Hindlimb muscle (tissue), 1 donor: Measurements from ENCODE around the gene RAD51B. TPM values are rescaled to one million over a fixed set of nuclear protein-coding genes. Genes with fewer than 3 reads are reported as not detected.

Experiments used
- DNase-seq: peaks from one replicate; pipeline ENCODE4 v3.0.0-alpha.2; 2013
- polyA plus RNA-seq: library from polyadenylated mRNA; unstranded; fragments of 120-200 nt; gene quantifications from one replicate; pipeline ENCODE4 v1.2.1, GENCODE V29; 2013; ENCODE audit not compliant: insufficient read length

Gene RAD51B
- polyA plus RNA-seq, 1 donor = 10.2 TPM

DNA sequence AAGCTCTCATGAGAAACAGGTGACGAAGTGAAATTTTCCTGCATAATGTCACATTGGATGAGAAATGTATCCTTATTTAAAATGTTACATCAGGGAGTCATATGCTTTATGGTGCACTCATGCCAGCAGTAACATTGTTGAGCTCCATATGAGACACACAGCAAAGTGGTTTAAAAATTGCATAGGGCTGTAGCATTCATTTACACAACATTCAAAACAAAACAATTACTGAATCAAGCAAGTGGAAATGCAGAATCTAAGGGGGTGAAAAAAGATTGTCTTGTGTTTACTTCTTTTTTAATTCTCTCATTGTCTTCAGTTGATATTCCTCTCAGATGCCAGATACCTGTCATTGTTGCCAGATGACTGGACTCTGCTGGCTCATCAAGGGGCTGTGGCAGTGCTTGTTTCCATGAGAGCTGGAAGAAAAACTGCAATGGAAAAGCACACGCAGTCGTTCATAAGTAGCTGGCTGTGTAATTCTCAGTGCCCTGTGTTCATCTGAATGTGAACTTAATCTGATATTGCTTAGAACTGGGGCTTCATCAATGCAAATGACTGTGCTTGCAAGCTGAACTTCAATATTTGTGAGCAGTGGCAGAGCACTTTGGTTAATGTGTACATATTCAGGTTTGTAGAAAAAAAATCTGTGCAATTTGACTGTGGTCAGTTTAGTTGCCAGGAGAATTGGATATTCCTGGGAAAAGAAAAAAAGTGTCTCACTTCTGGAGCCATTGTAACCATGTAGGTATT lies 305.6 kb downstream of the RAD51B start:
- peak; percentile 76 for DNase-seq

DNA sequence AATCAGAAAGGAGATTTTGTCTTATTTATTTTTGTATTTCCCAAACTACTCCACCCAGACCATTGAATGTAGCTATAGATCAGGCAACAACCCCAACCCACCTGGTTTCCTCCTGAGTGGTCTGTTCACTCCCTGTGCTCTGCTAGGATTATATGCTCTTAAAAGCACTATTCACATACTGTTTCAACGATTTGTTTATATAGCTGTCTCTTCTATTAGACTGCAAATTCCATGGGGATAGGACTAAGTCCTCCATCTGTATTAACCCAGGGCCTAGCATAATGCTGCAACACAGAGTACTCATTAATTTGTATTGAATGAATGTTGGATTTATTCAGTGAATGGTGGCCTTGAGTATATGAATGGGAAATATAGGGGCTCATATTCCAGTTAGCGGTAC lies 307.6 kb downstream of the RAD51B start:
- no peak for DNase-seq

DNA sequence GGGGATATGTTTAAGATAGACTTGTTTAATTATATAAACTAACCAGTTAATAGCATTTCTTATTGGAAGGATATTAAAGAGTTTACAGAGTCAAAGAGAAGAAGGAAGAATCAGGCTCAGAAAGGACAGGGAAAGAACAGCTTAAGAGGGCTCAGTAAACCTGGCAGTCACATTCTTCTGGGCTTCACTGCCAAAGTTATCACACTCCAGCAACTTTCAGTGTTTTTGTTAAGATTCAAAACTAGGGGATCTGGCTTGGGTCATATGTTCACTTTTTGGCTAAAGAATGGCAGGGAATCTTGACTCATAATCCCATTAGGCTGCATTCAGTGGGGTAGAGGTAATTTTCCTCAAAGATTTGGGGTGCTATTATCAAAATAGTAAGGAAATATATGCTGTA lies 312.3 kb downstream of the RAD51B start:
- DNase-seq = no peak

DNA sequence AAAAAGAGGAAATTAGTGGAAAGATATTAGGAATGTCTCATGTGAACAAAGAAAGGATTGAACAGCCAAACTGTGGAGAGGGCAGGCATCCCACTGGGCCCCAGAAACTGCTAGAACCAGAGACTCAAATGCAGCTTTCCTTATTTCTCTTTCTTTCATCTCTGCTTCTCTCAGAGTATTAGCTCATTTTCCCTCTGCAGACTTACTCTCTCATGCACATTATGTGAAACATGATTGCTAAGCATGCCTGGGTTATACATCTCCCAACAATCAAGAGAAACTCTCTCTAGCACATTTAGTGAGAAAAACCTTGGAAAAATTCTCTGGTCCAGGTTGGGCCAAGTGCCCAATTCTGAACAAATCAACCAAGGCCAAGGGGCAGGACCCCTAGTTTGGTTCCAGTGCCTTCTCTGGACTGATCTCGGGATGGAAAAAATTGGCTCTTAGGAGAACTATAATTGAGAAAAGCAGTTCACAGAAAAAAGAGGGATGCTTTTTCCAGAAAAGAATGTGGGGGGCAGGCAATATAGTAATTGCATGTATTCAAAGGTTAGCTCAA lies 313.1 kb downstream of the RAD51B start:
- DNase-seq = no peak

DNA sequence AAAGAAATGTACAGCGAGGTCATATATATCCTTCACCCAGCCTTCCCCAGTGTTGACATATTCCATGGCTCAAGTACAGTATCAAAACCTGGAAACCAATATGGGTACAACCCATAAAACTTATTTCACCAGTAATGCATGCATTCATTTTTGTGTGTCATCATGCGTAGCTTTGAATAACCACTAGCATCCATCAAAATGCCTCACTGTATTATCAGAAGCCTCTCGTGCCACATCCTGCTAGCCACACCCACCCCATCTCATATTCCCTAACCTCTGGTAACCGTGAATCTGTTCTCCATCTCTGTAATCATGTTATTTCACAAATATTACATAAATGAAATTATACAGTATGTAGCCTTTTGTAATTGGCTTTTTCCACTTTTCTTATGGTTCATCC lies 314.3 kb downstream of the RAD51B start:
- no peak for DNase-seq

DNA sequence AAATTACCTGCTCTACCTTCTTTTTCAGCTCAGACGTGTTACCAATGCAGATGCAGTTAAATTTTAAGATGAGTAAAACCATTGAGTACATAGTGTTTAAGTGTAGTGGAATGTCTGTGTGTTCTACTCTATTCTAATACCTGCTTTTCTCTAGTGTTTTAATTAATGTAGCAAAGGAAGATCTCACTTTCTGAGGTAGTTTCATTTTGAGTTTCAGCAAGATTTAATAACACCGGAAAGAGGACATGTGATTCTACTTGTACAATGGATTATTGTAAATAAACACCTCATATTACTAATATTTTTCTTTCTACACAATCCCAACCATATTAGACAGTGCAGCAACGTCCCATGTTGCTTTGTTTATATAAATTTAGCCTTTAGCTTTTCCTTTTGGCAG lies 315.4 kb downstream of the RAD51B start:
- DNase-seq = no peak

DNA sequence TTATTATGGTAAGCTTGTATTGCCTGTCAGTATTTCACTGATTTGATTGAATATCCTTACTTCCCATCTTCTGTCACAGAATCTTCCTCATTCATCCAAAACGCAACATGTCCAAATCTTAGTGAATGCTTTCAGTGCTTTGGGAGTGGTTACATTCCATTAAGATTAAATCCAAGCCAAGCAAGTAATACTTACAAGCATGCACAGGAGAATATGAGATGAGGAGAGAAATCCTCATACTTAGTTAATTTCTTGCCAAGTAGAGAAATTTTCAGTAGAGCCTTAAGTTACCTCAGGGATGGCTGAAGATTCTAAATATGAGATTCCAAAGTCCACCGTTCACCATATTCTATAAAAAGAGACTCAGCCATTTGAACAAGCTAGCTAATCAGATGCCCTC lies 316.0 kb downstream of the RAD51B start:
- no peak for DNase-seq

DNA sequence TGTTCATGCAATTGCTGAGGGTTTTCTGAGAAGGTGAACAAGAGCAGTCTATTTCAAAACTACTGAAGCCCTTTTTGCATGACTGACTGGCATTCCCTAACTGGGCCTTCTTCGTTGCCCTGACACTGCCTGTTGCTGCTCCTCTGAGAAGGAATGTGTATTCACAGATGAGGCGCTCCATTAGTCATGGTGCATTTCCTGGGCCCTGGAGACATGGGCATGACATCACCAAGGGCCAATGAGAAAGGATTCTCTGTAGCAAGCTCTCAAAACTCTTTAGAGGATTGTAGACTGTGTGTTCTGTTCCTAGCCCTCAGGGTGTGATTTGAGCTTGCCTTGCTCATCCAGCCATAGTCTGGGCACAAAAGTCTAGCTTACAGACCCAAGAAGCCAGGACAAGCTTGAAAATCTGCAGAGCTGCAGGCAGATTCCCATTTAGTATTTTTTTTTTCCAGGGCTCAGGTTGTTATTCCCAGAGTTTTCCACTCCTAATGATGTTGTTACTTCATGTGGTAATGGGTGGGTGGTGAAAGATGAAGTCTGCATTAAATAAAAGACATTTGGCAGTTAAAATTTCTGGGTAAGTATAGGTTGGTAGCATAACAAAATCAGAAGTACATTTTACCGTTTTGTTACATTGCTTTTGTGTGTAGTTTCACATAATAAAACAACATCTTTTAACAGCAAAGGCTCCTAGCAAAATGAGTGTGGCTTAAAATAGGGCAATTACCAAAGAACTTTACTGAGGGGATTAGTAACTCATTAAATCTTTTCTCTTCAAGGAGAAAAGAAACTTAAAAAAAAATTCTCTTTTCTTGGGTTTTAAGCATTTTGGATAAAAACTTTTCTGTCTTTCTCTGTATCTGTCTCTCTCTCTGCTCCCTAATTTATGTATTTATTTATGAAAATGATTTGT lies 318.4 kb downstream of the RAD51B start:
- DNase-seq = no peak

DNA sequence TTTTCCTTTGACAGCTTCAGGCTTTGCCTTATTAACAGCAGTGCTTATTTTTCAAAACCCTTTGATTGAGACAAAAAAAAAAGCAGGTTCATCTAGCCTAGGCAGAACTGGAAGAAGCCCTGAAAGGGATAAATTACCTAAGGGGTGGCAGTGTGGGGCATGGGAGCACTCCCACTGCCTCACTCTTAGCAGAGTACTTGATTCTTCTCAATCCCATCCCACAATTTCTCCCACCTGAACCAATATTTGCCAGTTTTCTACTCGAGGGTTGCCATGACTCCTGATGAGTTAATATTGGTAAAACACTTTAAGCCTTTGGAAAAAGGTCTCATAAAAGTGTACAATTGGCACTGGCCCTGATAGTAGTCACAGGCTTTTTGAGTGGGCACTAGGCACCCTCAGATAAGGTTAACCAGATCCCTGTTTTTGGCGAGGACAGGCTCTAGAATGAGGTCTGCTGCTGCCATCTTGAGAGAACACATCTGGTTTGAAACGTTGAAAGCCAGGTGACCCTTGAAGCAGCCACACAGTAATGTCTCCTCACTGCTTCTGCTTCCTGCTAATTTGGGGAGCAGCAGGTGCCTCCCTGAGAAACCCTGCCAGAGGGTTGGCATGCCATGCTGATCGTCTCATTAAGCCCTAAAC lies 320.0 kb downstream of the RAD51B start:
- no peak for DNase-seq

DNA sequence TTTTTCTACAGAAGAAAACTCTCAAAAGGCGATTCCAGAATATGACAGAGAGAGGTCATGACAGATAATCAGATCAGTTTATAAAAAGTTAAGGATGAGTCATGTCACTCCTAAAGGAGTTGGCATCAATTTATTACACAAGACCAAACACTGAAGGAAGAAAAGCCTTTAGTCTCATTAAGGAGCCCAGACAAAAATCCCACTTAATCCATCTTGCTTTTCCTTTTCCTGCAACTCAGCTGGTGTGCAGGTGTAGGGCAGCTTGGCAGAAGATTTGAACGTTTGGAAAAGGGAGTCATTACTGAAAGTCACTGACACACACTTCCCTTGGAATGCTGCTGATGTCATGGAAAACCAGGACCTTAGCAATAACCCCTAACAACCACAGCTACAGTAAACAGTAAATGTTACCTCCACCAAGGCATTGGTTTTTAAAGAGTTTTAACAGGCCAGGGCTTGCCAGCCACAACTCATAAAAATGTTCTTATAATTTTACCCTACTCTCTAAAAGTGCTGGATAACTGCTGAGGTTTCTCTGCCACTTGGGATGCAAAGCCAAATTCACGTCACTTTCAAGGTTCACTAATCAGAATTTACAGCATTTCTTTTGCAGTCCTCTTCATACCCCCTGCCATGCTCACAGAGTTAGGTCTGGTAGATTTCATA lies 320.6 kb downstream of the RAD51B start:
- peak; percentile 79 for DNase-seq

DNA sequence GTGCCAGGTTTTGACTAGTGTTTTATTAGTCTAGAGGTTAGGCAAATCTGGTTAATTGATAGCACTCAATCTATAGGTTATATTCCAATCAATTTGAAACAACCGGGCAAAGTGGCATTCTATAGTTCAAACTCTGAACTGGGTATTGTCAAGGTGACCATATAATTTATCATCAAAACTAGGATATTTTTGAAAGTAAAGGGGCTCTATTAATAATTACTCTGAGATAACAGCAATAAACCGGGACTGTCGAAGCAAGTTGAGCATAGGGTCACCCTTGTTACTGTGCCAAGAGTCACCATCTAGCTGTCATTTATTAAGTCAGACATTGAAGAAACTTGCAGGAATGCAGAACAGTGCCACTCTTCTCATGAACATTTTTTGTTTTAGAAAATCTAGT lies 321.2 kb downstream of the RAD51B start:
- DNase-seq = no peak

DNA sequence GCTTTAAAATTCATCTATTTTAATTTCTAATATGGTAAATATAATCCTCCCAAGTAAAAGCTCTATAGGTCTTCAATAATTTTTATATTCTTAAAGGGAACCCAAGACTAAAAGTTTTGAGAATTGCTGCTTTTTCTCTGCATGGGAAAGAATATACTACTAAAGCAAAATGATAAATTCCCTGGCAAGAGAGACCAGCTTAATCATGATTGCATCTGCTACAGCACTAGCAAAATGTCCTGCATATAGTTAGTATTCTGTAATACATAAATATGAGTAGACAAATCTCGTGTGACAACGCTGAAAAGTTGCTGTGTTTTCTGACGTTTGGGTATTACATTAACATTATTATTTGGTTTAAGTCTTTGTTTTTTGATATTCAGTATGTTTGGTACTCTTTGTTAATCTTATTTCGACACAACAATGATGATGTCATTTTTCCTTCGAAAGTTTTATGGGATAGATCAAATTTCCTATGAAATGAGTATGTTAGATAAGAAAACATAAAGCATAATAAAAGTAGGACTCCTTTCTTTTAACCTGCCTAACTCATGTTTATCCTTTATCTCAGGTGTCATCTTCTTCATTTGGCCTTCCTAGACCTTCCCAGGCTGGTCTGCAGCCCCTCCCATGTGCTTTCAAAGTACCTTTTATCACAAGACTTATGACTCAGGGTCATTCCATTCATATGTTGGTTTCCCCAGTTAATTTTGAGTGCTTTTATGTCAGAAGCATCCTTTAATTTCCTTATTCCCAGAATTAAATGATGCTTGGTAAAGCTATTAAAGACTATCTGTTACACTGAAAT lies 321.9 kb downstream of the RAD51B start:
- no peak for DNase-seq

DNA sequence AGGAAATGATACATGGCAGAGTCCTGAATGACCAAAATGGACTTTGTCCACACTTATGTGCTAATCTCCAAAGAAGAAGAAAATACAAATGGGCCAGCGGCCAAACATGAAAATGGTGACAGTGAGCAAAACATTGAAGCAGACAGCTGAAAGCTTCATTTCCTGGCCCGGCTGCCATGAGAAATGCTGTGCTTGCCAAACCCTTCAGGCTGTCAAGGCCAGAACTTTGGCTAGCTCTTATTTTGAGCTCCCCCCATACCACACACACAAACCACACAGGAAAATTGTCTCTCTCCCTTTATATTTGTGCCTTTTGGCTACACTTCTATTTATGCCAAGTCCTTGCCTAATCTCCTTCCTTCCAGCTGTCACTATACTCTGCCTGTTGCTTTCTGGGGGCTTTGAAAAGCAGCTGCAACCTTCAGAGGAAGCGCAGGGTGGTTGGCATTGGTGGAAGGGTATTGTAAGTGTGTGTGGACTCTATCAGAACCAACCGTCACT lies 323.8 kb downstream of the RAD51B start:
- DNase-seq = peak; percentile 85

DNA sequence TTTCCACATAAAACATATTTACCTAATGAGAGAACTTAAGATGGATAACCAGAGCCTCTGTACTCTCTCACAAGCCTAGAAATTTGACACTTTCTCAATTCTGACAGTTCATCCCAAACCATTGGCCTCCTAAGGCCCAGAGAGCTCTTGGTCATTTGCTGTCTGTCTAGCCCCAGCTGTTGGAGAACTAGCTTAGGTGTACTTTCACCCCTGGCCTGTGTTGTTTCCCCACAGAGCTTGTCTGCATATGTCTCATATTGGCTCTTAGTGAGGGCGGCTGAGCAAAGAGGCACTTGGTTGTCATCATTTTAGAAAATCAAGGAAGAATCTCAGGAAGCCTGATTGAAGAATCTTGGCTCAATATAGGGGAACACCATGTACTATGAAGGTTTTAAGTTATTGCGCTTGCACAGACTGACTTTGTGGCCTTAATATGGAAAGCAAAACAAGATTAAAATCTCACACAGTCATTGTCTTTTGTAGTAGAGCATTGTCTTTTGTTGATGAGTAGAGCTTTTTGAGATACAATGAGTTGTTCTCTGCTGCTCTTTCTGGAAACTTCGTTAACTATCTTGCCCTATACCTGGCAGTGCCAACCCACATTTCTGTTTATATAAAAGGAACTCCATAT lies 324.6 kb downstream of the RAD51B start:
- no peak for DNase-seq

DNA sequence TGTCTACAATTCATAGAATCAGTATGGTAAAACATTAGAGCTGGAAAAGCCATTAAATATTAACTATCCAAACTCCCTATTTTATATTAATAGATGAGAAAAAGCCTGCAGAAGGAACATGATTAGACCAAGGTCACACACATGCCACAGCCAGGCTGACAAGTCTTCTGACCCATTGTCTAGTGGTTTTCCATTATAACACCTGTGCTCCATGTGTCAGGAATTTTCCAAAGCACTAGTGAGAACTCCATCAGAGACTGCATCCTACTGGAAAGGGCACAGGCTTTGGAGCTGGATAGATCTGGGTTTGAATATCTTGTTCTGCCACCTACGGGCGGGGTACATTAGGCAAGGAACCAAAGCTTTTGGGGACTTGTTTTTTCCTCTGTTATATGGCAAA lies 325.5 kb downstream of the RAD51B start:
- no peak for DNase-seq

DNA sequence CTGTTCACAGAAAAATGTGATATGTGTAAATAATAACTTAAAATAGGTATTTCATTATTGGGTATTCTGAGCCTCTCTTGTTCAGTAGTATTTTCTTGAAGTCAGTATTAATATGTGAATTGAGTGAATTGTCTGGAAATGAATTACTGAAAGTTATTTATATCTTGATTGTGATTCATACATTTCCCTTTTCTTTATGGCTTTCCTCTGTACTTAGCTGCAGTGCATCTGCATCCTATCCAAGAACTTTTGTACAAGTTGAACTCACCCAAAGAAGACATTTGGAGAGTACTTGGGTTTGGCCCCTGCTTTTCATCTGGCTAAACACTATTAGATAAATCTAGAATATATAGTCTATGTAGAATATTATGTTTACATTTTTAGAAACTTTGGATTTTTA lies 326.0 kb downstream of the RAD51B start:
- DNase-seq = no peak

DNA sequence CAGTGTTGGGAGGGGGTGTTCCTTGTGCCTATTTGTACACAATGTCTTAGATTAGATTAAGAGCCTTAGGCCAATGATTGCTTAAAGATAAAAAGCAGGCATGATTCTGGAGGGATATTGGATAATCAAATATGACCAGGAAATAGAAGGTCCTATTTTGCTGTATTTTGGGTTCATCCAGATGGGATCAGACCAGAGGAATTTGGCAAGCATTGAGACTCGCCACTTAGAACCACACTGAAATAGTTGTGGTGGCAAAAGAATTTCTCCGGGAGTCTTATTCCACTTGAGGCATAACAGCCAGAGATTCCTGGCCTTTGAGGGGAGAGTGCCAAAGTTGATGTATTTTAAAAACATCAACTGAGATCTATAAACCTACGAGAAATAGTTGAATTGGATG lies 327.2 kb downstream of the RAD51B start:
- DNase-seq = no peak

DNA sequence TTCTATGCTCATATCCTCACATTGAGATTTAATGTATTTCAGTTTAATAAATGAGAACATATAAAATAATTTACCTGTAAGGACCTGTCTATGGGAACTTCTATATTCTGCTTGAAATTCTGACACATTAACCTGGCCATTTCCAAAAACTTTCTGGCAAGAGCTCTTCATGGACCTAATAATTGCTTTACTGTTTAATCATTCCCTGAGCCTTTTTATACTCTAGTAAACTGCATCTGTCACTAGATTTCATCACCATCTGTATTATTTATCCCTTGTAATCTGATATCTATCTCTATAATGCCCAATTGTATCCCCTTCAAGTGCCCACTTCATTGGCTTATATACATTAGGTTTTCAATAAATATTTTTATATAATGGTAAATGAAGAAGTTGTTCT lies 327.7 kb downstream of the RAD51B start:
- no peak for DNase-seq

DNA sequence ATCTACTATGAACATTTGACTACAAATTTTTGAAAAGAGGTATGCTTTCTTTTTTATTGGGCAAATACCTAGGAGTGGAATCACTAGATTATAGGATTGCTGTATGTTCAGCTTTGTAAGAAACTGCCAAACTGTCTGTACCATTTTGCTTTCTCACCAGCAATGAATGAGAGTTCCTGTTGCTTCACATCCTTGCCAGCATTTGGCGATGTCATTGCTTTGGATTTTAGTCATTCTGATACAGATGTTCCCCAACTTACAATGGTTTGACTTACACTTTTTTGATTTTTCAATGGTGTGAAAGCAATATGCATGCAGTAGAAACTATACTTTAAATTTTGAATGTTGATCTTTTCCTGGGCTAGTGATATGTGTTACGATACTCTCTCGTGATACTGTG lies 328.7 kb downstream of the RAD51B start:
- no peak for DNase-seq

DNA sequence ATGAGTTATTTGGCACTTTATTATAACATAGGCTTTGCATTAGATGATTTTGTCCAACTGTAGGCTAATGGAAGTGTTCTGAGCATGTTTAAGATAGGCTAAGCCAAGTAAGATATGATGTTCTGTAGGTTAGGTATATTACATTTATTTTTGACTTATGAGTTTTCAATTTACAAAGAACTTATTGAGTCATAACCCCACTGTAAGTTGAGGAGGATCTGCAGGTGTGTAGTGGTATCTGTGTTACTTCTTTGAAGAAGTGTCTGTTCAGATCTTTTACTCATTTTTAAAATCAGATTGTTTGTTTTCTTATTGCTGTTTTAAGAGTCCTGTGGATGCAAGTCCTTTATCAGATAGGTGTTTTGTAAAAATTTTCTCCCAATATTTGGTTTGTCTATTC lies 329.2 kb downstream of the RAD51B start:
- no peak for DNase-seq

DNA sequence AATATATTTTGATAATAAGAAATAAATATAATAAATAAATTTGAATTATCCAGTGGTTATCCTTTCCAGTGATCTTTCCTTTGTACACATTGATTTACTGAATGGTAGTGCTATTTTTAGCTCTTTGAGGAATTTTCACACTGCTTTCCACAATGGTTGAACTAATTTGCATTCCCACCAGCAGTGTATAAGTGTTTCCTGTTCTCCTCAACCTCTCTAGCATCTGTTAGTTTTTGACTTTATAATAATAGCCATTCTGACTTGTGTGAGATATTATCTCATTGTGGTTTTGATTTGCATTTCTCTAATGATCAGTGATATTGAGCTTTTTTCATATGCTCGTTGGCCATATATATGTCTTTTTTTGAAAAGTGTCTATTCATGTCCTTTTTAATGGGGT lies 333.7 kb downstream of the RAD51B start:
- no peak for DNase-seq
